ENCODE results near the gene DAB2.
A peak's percentile ranks its signal among the peaks of the same experiment; 100 is the strongest.

DAB2 gene

DNA sequence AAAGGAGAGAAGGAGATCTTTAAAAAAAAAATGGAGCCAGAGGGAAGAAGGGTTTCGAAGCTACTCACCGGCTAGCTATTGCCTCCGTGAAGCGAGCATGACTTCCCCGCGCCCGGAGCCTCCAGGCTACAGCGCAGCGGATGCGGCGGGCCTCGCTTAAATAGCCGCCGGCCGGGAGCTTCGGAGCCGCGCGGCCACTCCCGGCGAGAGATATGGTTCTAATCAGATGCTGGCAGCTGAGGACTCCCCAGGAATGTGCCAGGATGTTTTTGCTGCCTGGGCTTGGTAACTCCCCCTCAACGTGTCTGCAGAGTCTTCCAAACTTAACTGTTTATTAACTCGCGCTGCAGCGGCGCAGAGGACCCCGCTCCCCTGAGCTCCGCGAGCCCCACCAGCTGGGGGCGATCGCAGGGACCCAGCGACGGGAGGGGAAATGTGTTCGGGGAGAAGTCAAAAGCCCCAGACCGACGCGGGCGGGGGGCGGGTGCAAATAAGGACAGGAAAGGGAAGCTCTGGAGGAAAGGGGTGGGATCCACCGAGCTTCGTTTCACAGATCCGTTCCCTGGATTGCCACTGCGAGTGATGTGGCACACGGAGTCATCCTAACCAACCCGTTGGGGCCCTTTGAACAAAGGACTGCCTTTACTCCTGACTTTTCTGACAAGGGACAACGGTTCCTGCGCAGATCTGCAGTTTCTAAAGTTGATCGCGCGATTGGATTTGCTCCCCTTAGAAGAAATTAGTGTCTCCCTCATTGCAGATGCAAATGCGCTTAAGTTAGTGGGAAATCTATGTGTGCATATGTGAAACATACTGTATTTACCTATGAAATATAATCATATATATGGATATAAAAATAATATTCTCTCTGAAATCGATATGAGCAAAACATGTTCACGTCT, at the start of gene DAB2:
TSS of gene DAB2 (minus strand) at position 245 of the 902 bp plus-strand sequence. CDS start 30,660 bp downstream, outside the sequence.
- DNase-seq: peak in 2 of 3 experiments; percentile 33 to 53

DNA sequence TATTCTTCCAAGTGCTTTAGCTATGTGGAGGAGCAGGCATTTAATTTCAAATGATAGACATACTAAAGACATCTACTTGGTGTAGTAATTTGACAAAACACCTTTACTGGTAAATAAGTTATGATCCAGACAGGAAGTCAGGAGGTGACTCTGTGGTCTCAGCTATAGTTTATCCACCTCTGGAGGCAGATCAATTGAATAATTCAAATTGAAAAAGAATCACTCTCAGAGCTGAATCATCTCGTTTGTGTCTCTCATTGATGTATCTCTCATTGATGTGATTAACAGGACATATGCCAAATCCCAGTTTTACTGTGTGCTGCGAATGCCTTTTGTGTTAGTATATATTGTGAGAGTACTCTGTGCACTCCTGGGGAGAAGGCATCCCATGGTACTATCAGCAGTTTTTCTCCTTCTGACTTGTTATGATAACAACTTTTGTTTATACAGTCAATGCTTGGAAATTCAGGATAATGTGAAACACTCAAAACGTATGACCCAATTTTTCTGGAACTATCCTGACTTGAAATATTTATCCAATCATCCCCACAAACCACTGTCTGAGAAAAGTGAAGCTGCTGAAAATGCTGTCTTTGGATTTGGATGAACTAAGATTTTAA, 48.5 kb upstream of the DAB2 start:
- no peak for DNase-seq

DNA sequence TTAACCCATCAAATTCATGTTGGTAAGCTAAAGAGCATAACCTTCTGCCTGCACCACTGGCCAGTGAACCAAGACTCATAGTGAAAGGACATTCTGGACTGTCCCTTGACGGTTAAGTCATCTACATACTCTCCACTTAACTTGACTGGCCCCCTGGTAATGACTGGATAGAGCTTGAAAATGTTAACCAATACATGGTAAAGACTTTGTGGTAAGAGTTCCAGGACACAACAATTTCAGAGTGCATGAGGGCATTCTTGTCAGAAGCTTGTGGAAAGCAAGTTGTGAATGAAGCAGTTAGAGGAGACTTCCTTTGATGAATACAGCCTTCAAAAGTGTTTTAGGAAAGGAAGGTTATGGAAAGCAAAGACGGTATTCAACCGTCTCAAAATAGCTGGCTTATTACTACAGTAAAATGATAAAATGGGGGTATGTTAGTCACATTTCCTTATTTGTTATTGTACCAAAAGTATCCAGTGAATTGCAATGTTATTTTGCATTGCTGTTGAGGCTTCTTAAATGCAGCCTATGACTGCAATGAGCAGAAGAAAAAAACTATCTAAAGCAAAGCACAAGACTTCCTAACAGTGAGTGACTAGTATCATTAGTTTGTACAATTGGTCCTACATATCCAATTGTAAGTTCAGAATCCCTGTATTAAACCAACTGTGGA, 47.2 kb upstream of the DAB2 start:
- DNase-seq: no peak

DNA sequence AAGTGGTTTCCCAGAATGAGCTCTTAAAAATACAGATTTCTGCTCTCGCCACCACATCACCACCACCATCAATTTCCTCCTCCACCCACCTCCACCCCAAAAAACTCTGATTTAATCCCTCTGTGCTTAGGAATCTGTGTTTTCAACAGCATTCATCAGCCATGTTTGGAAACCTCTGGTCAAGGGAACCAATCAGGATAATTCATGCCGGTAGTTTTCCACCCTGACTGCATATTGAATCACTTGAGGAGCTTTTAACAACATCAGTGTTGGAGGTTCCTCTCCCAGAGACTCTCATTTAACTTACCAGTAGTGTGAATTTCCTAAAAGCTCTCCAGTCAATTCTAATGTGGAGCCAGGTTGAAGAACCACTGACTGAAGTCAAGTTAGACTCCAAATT, 46.0 kb upstream of the DAB2 start:
- no peak for DNase-seq

DNA sequence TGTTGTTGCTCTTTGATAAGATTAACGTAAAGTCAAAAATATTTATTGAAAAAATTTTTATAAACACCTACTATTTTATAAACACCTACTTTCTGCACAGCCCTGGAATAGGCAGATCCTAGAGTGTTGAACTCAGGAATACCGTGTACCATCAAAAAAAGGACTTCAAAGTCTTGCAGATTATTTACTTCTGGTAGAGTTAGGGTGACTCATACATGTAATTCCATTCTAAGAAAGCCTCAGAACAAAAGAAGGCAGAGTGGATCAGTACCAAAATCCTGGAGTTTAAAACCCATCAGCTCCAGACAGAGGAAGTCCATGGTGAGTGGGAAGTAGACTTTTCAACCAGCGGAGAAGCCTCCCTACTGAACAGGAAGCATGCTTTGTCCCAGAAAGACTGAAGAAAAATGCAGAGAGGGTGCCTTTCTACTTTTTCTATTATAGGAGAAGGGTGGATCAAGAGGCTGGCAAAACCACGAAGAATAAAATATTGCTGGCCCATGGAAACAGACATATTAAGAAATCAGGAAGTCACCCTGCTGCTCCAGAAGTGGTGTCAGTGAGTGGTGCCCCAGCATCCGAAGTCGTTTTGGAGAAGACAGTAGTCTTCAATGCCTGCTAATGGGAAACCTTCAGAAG, 45.1 kb upstream of the DAB2 start:
- no peak for DNase-seq

DNA sequence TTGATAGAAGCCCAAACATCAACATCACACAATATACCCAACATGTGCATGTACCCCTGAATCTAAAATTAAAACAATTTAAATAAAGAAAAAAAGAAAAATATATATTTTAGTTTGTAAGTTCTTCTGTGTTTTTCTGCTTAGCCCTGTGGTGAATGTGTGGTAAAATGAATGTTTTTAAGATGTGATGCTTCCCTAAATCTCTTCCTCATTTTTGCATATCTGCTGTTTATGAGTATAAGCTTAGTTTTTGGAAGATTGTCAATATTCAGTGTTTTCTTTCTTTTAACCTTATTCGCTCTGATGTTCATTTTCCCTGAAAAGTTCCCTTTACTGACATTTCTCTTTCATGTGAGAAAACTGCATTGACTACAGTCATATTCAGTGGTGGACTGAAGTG, 44.4 kb upstream of the DAB2 start:
- DNase-seq: no peak

DNA sequence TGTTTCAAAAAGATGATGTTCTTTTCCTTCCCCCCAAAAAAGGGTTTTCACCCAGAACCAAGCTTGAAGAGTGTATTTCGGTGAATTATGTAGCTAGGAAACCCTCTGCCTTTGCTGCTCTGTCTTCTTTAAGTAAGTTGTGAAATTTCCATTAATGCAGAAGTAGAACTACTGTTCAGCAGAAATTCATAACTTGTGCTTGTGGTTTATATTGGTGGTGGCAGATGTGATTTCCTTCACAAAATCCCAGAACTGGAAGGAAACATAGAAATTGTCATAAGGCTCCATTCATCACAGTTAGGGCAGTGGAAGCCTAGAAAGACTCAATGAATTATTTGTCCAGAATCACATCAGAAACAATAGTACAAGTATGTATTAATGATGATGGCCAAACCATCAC, 42.1 kb upstream of the DAB2 start:
- DNase-seq: no peak

DNA sequence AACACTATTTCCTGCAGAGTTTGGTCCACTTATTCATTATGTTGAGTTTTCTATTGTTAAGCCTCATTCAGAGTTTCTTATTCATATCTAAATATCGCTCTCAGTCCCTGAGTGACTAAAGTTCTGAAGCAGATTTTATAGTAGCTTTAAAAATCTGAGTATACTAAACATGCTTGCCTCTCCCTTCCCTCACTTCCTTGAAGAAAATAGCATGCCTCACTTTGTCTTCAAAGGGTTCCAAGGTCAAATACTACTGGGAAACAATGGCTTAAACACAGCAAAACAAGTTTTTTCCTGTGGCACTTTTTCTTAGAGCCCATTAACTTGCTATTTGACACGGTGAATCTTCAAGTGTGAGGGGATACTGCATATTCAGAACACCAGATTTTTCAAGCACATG, 41.1 kb upstream of the DAB2 start:
- no peak for DNase-seq

DNA sequence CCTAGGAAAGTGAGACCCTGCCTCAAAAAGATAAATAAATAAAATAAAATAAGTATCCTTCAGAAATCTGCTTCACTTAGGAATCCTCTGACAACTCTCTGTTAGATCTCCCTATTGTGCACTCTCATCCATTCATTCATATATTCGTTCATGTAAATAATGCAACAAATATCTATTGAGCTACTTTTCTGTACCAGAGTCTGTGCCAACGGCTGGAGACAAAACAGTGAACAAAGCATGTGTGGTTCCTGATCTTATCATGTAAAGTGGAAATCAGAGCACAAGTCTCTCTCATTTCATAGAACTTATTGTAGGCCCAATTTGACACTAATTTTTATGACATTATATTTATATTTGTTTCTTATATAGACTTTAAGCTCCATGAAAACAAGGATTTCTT, 40.3 kb upstream of the DAB2 start:
- DNase-seq: no peak

DNA sequence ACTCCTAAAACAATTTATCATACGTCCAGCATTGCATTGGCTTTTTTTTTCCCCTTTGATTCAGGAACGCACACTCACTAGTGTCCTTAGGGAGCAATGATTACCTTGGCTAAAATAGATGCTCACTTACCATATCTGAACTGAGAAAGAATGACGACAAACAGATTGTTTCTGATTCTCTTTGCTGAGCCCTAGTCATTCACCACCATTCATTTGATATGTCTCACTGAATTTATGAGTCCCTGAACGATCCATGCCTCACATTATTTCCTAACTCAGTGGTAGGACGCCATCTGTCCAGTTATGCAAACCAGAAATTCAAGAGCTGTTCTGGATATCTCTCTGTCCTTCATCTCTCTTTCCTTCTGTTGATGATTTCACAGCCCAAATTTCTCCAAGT, 39.3 kb upstream of the DAB2 start:
- DNase-seq: no peak

DNA sequence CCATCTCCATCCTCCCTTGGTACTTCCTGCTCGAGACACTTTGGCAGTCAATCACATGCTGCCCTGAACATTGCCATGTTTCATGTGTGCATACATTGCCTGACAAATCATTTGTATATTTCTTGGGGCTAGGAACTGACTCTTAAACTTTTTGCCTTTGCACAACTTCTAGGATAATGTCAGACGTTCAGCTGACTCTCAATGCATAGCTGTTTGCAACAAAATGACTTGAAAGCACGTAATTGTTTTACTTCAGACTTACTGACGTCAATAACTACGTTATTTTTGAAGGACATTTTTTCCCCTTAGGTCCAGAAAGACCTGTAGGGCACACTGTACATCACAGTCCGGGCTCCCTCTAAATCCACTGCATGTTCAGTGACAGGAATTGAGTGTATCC, 37.4 kb upstream of the DAB2 start:
- no peak for DNase-seq

DNA sequence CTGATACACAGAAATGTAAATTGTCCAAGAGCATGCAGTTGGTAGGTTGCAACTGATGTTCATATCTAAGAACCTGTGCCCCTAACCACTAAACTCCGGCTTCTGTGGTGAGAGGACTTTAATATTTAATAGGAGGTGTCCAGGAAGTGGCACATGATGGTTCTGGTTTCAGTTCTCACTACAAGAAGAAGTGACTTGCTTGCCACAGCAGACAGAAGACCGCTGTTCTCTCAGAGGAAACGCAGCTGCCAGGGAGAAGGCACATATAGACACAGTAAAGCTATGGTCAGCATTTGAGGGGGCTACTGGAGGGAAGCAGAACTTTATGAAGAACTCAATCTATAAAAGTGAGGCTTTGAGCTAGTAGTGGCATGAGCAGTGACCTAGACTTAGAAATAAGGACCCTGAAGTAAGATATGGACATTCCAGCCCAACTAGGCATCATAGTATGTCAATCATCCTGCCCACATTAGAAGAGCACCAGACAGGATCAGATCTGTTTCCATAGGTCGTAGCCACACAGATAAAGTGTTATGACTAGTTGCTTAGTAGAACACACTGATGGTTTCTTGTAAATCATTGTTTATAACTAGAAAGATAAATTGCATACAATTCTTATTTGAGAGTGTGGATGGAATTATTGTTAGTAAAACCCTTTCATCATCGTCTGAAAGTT, 36.4 kb upstream of the DAB2 start:
- no peak for DNase-seq

DNA sequence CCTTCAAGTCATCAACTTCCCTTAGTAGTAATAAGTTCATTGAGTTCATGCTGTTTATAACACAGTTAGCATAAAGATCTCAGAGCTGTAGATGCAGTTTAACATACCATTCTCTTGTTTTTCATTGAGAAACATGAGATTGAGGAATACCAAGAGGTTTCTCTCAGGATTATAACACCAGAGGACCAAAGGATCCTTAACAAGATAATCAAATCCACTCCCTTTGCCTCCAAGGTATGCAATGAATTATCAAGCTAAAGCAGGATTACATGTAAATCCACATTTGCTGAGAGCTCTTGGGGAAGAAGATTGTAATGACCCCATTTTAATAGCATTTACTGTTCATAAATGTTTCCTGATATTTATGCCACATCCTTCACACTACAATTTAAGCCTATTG, 35.1 kb upstream of the DAB2 start:
- DNase-seq: no peak

DNA sequence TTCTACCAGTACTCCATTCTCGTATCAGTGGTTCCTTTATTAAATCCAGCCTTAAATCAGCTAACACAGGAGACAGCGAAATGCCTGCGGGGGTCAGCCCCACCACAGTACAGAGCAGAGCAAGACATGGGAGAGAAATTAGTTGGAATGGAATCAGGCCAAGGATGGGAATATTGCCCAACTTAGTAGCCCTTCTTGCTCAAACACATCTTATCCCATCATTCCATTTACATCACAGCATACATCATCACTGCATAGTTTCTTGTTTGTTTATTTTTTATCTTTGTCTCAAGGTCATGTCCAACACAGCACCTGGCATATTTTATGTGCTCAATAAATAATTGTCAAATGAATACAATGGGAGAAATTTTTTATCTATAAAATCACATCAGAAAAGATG, 34.3 kb upstream of the DAB2 start:
- DNase-seq: no peak

DNA sequence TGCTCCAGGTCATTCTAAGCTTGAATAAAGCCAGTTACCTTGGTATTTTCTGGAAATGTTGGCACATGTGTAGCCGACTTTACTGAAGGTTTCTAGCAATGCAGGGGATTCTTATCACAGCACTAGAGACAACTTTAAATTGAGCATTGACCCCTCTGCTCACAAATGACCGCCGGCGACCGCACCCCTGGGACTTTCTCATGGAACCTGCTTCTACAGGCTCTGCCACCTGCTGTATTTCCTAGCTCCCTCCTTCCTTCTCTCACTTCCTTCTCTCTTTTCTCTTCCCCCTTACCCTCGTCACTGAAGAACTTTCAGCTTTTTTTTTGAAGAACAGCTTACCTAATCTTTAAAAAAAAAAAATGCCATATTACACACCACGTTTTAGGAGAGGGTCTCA, 30.9 kb upstream of the DAB2 start:
- DNase-seq: no peak

DNA sequence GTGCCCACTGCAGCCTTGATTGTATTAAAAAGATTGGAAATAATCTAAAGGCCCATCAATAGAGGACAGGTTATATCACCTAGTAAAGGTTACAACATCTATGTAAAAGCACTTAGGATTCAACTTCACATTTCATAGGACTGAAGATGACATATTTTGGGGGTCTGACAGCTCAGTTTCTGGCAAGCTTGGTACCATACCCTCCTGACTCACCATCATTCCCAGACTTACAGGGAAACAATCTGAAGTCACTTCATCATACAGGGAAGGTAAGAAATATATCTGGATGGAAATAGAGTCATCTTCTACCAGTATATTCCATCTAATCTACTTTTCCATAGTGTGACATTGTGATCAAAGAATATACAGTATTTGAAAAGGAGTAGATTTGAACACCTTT, 28.8 kb upstream of the DAB2 start:
- DNase-seq: no peak

DNA sequence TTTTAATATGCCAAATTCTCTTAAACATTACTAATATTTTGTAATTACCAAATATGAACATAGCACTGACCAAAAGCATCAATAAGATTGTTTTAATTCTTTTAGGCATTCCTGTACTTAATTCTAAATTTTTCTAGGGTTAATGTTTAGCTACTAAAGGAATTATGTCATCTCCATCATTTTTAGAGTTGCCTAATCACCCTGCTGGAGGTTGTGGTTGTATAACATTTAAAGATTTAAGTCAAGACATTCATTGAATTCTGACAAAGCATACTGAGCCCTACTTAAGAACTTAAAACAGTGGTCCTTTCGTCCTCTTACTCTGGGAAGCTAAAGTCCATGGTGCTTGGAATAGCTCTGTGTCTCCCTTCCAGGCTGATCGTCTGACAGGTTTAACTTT, 28.1 kb upstream of the DAB2 start:
- no peak for DNase-seq

DNA sequence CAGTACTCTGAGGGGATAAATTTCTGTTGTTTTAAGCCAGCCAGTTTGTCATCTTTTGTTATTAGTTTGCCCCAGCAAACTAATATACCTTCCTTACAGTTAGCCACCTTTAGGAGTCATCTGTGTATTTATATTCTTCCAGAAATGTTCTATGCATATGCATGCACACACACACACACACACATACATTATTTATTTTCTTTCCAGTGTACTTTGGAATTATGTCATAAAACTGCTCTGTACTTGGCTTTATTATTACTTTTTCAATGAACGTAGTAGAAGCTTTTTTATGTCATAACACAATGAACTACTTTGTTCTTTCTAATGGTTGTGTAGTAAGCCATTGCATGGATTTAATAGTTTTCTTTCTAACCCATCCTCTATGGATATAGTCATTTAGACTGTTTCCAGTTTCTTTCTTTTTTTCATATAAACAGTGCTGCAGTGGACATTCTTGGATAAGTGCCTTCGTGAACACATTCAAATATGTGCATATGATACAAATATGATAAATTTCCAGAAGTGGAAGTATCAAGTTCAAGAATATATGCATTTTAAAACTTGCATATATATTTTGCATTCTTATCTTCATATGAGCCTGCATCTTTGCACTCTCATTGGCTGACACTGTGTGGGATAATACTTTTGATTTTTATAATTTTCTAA, 26.6 kb upstream of the DAB2 start:
- no peak for DNase-seq

DNA sequence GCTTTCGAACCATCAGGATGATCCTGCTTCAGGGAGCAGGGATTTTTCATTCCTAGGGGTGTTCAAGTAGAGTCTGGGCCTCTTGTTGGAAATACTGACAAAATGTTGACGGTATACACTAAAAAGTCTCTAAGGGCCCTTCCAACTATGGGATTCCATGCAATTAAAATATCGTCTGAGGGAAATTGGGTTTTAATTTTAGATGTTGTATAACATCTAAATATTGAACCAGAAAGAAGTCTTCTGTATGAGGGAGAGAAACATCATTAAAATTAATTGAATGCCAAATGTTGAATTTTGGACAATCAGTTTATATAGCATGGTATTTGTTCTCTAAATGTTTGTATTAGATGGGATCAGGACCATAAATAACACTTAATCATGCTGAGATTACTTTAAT, 25.7 kb upstream of the DAB2 start:
- DNase-seq: no peak

DNA sequence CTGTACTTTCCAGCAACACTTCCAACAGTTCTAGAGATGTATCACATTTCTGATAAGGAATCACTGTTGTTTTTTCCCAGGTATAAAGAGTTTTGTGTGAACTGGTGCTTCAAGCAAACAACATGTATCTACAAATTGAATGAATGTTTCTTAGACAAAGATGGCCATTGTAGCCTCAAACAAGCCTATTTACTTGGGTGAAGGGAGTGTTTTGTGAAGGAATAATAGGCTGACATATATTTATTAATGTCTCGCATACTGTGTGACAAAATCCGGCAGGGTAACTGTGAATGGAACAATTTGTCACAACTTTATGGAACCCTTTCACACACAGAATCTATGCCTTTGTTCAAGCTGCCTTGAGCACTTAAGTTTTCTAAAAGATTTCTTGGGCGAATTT, 24.8 kb upstream of the DAB2 start:
- no peak for DNase-seq

DNA sequence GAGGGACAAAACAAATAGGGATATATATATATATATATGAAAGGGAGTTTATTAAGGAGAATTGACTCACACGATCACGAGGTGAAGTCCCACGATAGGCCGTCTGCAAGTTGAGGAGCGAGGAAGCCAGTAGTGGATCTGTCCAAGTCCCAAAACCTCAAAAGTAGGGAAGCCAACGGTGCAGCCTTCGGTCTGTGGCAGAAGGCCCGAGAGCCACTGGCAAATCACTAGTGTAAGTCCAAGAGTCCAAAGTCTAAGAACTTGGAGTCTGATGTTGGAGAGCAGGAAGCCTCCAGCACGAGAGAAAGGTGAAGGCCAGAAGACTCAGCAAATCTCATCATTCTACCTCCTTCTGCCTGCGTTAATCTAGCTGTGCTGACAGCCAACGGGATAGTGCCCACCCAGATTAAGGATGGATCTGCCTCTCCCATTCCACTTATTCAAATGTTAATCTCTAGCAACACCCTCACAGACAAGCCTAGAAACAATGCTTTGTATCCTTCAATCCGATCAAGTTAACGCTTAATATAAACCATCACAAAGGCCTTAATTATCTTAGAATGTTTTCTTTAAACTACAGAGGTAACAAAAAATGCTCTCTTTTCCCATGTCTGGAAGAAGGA, 23.8 kb upstream of the DAB2 start:
- DNase-seq: no peak

DNA sequence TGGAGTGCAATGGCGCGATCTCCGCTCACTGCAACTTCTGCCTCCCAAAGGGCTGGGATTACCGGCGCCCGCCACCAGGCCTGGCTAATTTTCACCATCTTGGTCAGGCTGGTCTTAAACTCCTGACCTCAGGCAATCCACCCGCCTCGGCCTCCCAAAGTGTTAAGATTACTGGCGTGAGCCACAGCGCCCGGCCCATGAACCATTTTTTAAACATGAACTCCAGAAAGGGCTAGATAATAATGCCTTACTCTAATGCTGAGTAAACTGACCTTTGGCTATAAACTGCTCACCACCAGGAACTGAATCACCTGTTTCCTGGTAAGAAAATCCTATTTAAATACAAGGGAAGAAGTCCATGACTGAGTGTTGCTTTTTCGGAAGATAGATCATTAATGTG, 23.2 kb upstream of the DAB2 start:
- DNase-seq: no peak

All from NCI-H1417 (cell line).